PFSK-1 (cell line): Measurements from ENCODE around the gene ATP11B.

ENCODE experiments used
- FOXP2 ChIP-seq: optimal IDR thresholded peaks from 2 replicates; pipeline ENCODE3; 2011; ENCODE audit warnings: borderline replicate concordance, control low read depth, inconsistent platforms; ENCODE audit not compliant: insufficient read depth; ENCODE audit errors: extremely low read length, extremely low read depth
- POLR2AphosphoS5 ChIP-seq: IDR thresholded peaks from 2 replicates; pipeline ENCODE4 v1.6.1; 2012; ENCODE audit warnings: low read depth, mild to moderate bottlenecking, control low read depth, low read length, moderate library complexity
- REST ChIP-seq, 2 experiments: IDR thresholded peaks; 2 replicates each; pipeline versions ENCODE4 v1.6.1 to v1.8.0; 2011 to 2012; ENCODE audit warnings: low read depth in 2 of 2, low read length in 2 of 2, control low read depth in 1 of 2, inconsistent platforms in 1 of 2, mild to moderate bottlenecking in 1 of 2, moderate library complexity in 1 of 2; ENCODE audit not compliant: insufficient read depth in 1 of 2
- SIN3A ChIP-seq: IDR thresholded peaks from 2 replicates; pipeline ENCODE4 v1.6.1; 2012; ENCODE audit warnings: mild to moderate bottlenecking, low read length, moderate library complexity, borderline replicate concordance; ENCODE audit not compliant: insufficient read depth

DNA sequence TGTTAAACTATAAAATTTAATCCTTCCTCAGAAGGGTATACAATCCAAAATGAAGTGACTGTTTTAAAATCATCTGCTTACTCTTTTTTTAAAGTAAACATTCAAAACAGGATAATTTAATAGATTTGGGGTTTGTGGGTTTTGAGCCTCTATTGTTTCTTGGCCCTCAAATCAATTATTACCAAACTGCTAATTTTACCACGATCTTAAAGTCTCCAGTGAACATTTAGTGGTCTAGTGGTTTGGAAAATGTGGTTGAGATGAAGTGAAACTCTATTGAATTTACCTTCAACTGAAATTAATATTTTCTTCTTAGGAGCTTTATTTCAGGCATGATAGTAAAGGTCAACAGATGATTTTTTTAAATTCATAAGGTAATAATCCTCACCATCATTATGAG is 11.2 kb upstream of the ATP11B start:
- TF ChIP-seq REST (IDR thresholded peaks at IDR 0.05; ENCODE audit: insufficient read depth in 1 of 2, low read depth in 2 of 2, low read length in 2 of 2): no peak
- no peak for TF ChIP-seq POLR2AphosphoS5
- no peak for TF ChIP-seq SIN3A
- TF ChIP-seq FOXP2: no peak
